Measurements from ENCODE around the gene PSTPIP2. TPM values are rescaled to one million over a fixed set of nuclear protein-coding genes. Genes with fewer than 3 reads are reported as not detected.

The PSTPIP2 gene
- total RNA-seq, 4 donors from 2014 or later = 6.5 to 10.7 (median 8.7) TPM

DNA sequence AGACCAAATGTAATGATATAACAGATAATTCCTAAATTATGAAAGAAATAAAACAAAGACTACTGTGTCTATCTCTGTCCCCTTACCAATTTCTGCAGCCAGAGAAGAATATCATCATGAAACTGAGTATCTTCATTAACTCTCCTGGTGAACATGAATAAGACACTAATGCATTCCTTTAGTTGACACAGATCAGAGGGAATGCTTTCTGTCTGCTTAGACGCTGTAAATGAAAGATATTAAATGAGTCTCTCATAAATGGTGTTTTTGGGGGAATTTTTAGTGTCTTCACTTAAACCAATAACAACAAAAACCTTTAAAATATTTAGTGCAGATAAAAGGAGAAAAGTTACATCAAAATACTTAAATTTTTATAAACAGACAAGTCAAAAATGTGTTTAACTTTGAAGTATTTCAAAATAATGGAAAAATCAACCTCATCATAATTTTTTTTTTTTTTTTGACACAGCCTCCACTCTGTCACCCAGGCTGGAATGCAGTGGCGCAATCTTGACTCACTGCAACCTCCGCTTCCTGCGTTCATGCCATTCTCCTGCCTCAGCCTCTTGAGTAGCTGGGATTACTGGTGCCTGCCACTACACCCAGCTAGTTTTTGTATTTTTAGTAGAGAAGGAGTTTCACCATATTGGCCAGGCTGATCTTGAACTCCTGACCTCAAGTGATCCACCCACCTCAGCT, 120.9 kb downstream of the PSTPIP2 start:
- H3K27me3 ChIP-seq = no peaks in the 10 kb centered on the region
- no peaks in the 10 kb centered on the region for H3K9me3 ChIP-seq
- TF ChIP-seq, protein P1, sequence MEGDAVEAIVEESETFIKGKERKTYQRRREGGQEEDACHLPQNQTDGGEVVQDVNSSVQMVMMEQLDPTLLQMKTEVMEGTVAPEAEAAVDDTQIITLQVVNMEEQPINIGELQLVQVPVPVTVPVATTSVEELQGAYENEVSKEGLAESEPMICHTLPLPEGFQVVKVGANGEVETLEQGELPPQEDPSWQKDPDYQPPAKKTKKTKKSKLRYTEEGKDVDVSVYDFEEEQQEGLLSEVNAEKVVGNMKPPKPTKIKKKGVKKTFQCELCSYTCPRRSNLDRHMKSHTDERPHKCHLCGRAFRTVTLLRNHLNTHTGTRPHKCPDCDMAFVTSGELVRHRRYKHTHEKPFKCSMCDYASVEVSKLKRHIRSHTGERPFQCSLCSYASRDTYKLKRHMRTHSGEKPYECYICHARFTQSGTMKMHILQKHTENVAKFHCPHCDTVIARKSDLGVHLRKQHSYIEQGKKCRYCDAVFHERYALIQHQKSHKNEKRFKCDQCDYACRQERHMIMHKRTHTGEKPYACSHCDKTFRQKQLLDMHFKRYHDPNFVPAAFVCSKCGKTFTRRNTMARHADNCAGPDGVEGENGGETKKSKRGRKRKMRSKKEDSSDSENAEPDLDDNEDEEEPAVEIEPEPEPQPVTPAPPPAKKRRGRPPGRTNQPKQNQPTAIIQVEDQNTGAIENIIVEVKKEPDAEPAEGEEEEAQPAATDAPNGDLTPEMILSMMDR (IDR thresholded peaks at IDR 0.05) = no peak
- TF ChIP-seq POLR2A (IDR thresholded peaks at IDR 0.05) = no peak
- no peak overlapping the region for H3K27ac ChIP-seq
- H3K4me3 ChIP-seq = no peak overlapping the region
- ATAC-seq = no peak
- WGBS, 2 donors (ENCODE audit: low coverage in 1 of 2) = 60 to 67% methylated on average over 4 of the region's 4 CpGs
- peaks cover 10 to 94% of the 10 kb centered on the region in 2 donors for H3K36me3 ChIP-seq
- H3K4me1 ChIP-seq = no peaks in the 10 kb centered on the region

- Histone ChIP-seq H3K9me3 (no peaks in the 10 kb centered on the region), H3K4me3 (no peak overlapping the region), H3K27me3 (no peaks in the 10 kb centered on the region), H3K36me3 (peaks cover 7 to 100% of the 10 kb centered on the region in 2 donors), H3K4me1 (no peaks in the 10 kb centered on the region), H3K27ac (no peak overlapping the region)
- no peak for ATAC-seq
- 78 to 83% methylated on average over 1 to 3 of the region's 5 CpGs for WGBS, 2 donors (ENCODE audit: low coverage in 1 of 2)
- TF ChIP-seq EP300 (IDR thresholded peaks at IDR 0.05) = no peak
- TF ChIP-seq, protein P1 (IDR thresholded peaks at IDR 0.05) = no peak
- no peak for TF ChIP-seq POLR2A (IDR thresholded peaks at IDR 0.05)
- TF ChIP-seq POLR2AphosphoS5 (IDR thresholded peaks at IDR 0.05) = no peak
These were observed 126.4 kb downstream of the PSTPIP2 start for GRCh38 chr18:45945669-45946068.

DNA sequence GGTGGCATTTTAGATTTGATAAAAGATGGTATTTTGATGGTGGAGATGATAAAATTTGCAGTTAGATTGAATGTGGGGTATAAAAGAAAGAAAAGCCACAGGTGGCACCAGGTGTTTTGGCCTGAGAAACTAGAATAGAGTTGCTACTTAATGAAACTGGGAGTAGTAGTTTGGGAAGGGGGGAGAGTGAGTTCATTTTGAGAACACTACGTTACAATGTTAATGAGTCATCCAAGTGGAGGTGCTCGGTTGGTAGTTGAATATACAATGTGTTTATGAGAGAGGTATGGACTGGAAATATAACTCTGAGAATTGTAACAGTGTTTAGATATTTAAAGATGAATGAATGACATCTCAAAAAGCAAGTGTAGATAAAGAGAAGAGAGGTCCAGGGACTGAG, 131.3 kb downstream of the PSTPIP2 start:
- H3K9me3 ChIP-seq = no peaks in the 10 kb centered on the region
- 76 to 83% methylated on average over 2 of the region's 2 CpGs for WGBS, 2 donors (ENCODE audit: low coverage in 1 of 2)
- H3K27me3 ChIP-seq = no peaks in the 10 kb centered on the region
- no peaks in the 10 kb centered on the region for H3K4me1 ChIP-seq
- no peak overlapping the region for H3K27ac ChIP-seq
- peaks cover 3 to 98% of the 10 kb centered on the region in 2 donors for H3K36me3 ChIP-seq
- ATAC-seq = no peak
- no peak for TF ChIP-seq POLR2A (IDR thresholded peaks at IDR 0.05)
- no peak for TF ChIP-seq POLR2AphosphoS5 (IDR thresholded peaks at IDR 0.05)
- TF ChIP-seq, protein P1 (IDR thresholded peaks at IDR 0.05) = no peak
- TF ChIP-seq EP300 (IDR thresholded peaks at IDR 0.05) = no peak
- H3K4me3 ChIP-seq = no peak overlapping the region

DNA sequence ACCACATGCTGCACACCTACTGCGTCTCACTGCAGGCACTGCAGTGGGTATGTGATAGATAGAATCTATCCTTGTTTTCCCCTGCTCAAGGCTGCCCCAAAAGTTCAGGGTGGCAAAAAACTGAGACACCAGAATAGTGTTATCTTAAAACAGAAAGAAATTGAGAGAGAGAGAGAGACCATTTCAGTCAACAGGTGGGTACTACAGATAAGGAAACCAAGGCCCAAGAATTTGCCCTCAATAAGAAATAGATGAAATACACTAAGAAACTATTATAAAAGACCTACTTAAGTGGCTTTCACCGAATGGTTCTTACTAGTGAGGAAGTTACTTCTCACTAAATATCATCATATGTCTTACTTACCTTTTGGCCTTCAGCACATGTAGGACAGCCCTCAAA, 132.8 kb downstream of the PSTPIP2 start:
- H3K27ac ChIP-seq = no peak overlapping the region
- 81 to 85% methylated on average over 1 of the region's 2 CpGs for WGBS, 2 donors (ENCODE audit: low coverage in 1 of 2)
- H3K4me1 ChIP-seq = no peaks in the 10 kb centered on the region
- ATAC-seq = no peak
- no peaks in the 10 kb centered on the region for H3K27me3 ChIP-seq
- TF ChIP-seq POLR2A (IDR thresholded peaks at IDR 0.05) (no peak), EP300 (IDR thresholded peaks at IDR 0.05) (no peak), POLR2AphosphoS5 (IDR thresholded peaks at IDR 0.05) (no peak)
- TF ChIP-seq, protein P1 (IDR thresholded peaks at IDR 0.05) = no peak
- H3K4me3 ChIP-seq = no peak overlapping the region
- no peaks in the 10 kb centered on the region for H3K9me3 ChIP-seq
- peaks cover 3 to 98% of the 10 kb centered on the region in 2 donors for H3K36me3 ChIP-seq

- no peak for ATAC-seq
- 73 to 80% methylated on average over 2 of the region's 2 CpGs for WGBS, 2 donors (ENCODE audit: low coverage in 1 of 2)
- Histone ChIP-seq H3K4me1 (no peaks in the 10 kb centered on the region), H3K27me3 (no peaks in the 10 kb centered on the region), H3K27ac (no peak overlapping the region), H3K4me3 (no peak overlapping the region), H3K9me3 (no peaks in the 10 kb centered on the region), H3K36me3 (peaks cover 3 to 98% of the 10 kb centered on the region in 2 donors)
- no peak for TF ChIP-seq POLR2AphosphoS5 (IDR thresholded peaks at IDR 0.05)
- TF ChIP-seq EP300 (IDR thresholded peaks at IDR 0.05) = no peak
- TF ChIP-seq POLR2A (IDR thresholded peaks at IDR 0.05) = no peak
- TF ChIP-seq, protein P1 (IDR thresholded peaks at IDR 0.05) = no peak
These were observed 133.5 kb downstream of the PSTPIP2 start for GRCh38 chr18:45938488-45938935.

All from gastroesophageal sphincter (tissue), 4 donors.